ENCODE results near the gene NARF. TPM values are rescaled to one million over a fixed set of nuclear protein-coding genes. Genes with fewer than 3 reads are reported as not detected.
A peak's percentile ranks its signal among the peaks of the same experiment; 100 is the strongest.
"Not testable (repeated sequence)": the region's sequence is repeated elsewhere in the genome, so short reads cannot be mapped to it uniquely, and the experiment has no call there.

The NARF gene
- total RNA-seq, 1 donor: 80.5 TPM

DNA sequence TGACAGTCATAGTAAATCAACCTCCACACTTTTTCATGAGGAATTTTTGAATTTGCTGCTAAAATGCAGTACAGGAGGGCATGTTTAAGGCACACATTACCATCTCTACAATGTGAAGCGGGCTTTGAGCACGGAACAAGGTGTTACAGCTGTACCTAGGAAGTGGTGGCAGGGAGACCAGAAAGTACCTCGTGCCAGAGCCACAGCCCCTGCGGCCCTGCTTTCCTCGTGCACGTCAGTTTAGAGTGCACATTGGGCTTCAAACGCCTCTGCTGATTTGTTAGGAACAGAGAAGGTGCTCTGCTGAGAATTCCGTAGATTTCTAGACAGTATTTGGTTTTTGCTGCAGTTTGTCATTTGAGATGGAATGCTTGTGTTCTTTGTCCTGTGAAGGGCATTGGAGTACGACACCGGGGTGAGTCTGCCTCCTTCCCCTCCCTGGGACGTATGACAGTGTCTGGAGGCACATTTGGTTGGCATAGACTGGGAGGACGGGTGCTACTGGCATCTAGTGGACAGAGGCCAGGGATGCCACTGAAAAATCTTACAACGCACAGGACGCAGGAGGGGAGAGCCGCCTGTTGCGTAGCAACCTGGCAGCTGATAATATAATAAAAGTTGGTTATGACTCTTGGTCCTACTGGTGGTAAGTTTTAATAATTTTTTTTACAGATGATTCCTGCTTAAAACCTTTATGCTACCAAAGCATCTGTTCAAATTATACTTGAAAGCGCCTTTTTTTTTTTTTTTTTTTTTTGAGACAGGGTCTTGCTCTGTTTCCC lies 70.1 kb downstream of the NARF start:
- peak in 2 of 3 donors; percentile 76 to 80 for DNase-seq (ENCODE audit: low read depth in 2 of 3, low spot score in 2 of 3)

DNA sequence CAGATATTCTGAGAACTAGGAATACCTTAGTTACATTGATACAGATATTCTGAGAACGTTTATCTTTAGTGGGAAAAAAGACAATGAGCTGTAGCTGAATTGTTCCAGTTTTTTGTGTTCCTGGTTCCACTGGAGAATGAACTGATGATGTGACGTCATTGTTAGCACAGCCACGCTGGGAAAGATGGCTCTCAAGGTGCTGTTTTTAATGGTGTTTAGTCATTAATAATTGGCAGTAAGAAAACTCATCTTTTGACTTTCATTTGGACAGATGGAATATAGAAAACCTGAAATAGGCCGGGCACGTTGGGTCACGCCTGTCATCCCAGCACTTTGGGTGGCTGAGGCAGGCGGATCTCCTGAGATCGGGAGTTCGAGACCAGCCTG lies 71.4 kb downstream of the NARF start:
- DNase-seq (ENCODE audit: low read depth in 2 of 3, low spot score in 2 of 3): no peak

DNA sequence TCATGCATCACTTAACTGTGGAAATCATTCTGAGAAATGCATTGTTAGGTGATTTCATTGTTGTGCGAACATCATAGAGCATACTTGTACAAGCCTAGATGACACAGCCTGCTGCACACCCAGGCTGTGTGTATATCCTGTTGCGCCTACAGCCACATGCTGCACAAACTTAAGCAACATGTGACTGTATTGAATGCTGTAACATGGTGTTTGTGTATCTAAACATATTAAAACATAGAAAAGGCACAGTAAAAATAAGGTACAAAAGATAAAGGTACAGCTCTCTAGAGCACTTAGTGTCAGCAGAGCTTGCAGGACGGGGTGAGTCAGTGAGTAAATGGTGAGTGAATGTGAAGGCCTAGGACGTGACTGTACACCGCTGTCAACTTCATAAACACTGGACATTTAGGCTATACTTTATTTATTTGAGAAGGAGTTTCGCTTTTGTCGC lies 72.9 kb downstream of the NARF start:
- DNase-seq (ENCODE audit: low read depth in 2 of 3, low spot score in 2 of 3): no peak

GRCh38 chr17:82534401-82534812 lies 75.9 kb downstream of the NARF start:
- no peak for DNase-seq (ENCODE audit: low read depth in 2 of 3, low spot score in 2 of 3)

- DNase-seq (ENCODE audit: low read depth in 2 of 3, low spot score in 2 of 3): no peak
These were observed 78.1 kb downstream of the NARF start for GRCh38 chr17:82536512-82537201.

DNA sequence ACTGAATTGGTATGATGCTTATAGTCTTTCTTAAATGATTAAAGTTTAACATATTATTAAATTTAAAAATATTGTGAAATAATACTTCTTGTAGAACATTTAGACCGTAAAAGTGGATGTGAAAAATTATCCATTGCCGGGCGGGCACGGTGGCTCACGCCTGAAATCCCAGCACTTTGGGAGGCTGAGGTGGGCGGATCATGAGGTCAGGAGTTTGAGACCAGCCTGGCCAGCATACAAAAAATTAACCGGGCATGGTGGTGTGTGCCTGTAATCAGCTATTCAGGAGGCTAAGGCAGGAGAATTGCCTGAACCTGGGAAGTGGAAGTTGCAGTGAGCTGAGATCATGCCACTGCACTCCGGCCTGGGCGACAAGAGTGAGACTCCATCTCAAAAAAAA lies 78.7 kb downstream of the NARF start:
- DNase-seq (ENCODE audit: low read depth in 2 of 3, low spot score in 2 of 3): not testable (repeated sequence)

DNA sequence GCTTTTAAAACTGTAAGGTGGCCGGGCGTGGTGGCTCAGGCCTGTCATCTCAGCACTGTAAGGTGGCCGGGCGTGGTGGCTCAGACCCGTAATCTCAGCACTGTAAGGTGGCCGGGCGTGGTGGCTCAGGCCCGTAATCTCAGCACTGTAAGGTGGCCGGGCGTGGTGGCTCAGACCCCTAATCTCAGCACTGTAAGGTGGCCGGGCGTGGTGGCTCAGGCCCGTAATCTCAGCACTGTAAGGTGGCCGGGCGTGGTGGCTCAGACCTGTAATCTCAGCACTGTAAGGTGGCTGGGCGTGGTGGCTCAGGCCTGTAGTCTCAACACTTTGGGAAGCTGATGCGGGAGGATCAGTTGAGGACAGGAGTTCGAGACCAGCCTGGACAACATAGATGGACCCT lies 80.5 kb downstream of the NARF start:
- not testable (repeated sequence) for DNase-seq (ENCODE audit: low read depth in 2 of 3, low spot score in 2 of 3)

Small RNAs within 50 kb of the gene (small RNA-seq; reads per million reads assigned to genes)
- not detected for gene RF00019

Other genes with a start within 250 kb of the NARF start
- gene CCDC57, start 245.9 kb upstream of the NARF start, total RNA-seq: 33.9 TPM
- gene SLC16A3, start 229.7 kb upstream of the NARF start, total RNA-seq: 65.4 TPM
- gene CSNK1D, start 185.0 kb upstream of the NARF start, total RNA-seq: 73.5 TPM
- gene CD7, start 141.1 kb upstream of the NARF start, total RNA-seq: 1.9 TPM
- 15.1 TPM for gene SECTM1, start 125.0 kb upstream of the NARF start, total RNA-seq
- not detected for gene TEX19, start 99.5 kb upstream of the NARF start, total RNA-seq
- not detected for gene UTS2R, start 87.0 kb upstream of the NARF start, total RNA-seq
- gene HEXD, start 40.4 kb upstream of the NARF start, total RNA-seq: 51.4 TPM
- 41.7 TPM for gene OGFOD3, start 40.2 kb upstream of the NARF start, total RNA-seq
- 200 TPM for gene CYBC1, start 8.0 kb upstream of the NARF start, total RNA-seq
- 47.9 TPM for gene FOXK2, start 61.0 kb downstream of the NARF start, total RNA-seq
- 44.7 TPM for gene WDR45B, start 189.7 kb downstream of the NARF start, total RNA-seq
- gene RAB40B, start 240.0 kb downstream of the NARF start, total RNA-seq: 17.2 TPM